HCT116 (cell line): Measurements from ENCODE around the gene POC1B. TPM values are rescaled to one million over a fixed set of nuclear protein-coding genes. Genes with fewer than 3 reads are reported as not detected.
A peak's percentile ranks its signal among the peaks of the same experiment; 100 is the strongest.

ENCODE experiments used
- ATAC-seq: fragments of 200-7000 bp; cut with Tn5 transposase; 2 replicates; pipeline ENCODE4 v1.9.1; 2020; ENCODE audit warnings: mild to moderate bottlenecking, moderate library complexity
- BruUV-seq: library from RNA; stranded (reverse); fragments of 400-500 nt; replicated peaks from 2 replicates; lab custom pipeline; 2021; lab: Mats Ljungman, UMichigan
- CTCF ChIA-PET: fragments of 300-600 bp; sonication (Branson Sonifier 250); formaldehyde crosslinking; loops from one replicate; lab custom pipeline; 2021; ENCODE audit warnings: antibody characterized with exemption; lab: Charles Lee
- POLR2A ChIA-PET: fragments of 300-600, 350-600 bp; sonication (Branson Sonifier 250); formaldehyde crosslinking; loops from one replicate; lab custom pipeline; 2021; ENCODE audit warnings: antibody characterized with exemption; lab: Charles Lee
- RAD21 ChIA-PET, 2 experiments: fragments of 300-600 bp; sonication (Branson Sonifier 250); formaldehyde crosslinking; loops; one replicate each; lab custom pipeline; 2023; ENCODE audit warnings: low total read pairs in 2 of 2; ENCODE audit not compliant: uncharacterized antibody in 2 of 2, unreplicated experiment in 2 of 2, low non-redundant PET in 1 of 2; lab: Charles Lee
- DNase-seq: peaks from one replicate; pipeline ENCODE4 v3.0.0-alpha.2; 2010; ENCODE audit warnings: low read depth, low spot score
- H2AFZ ChIP-seq: fragments of 200-600 bp; shearing (Covaris generic), sonication (generic); 2 replicates; pipeline ENCODE4 v1.6.1; 2017; ENCODE audit warnings: low read depth, mixed run types, mixed read lengths, antibody characterized with exemption, low read length; ENCODE audit not compliant: poor library complexity, severe bottlenecking
- H3K27ac ChIP-seq: 2 replicates; pipeline ENCODE4 v1.5.1; 2012; ENCODE audit warnings: low read depth, low read length
- H3K27me3 ChIP-seq: fragments of 200-600 bp; sonication (generic); 2 replicates; pipeline ENCODE4 v1.6.1; 2016; ENCODE audit warnings: mixed run types, low read length, mixed read lengths; ENCODE audit not compliant: insufficient read depth
- H3K36me3 ChIP-seq, 2 experiments: fragments of 200-500 bp in 1 of 2; fragments of 200-600 bp in 1 of 2; sonication (Bioruptor generic) in 1 of 2; sonication (generic) in 1 of 2; 2 replicates each; pipeline versions ENCODE4 v1.5.1 to v1.6.1; 2014 to 2016; ENCODE audit warnings: low read length in 2 of 2, inconsistent platforms in 1 of 2, mixed read lengths in 1 of 2, mixed run types in 1 of 2; ENCODE audit not compliant: insufficient read depth in 2 of 2, control insufficient read depth in 1 of 2
- H3K4me1 ChIP-seq, 2 experiments: fragments of 200-600 bp in 1 of 2; sonication (generic) in 1 of 2; 2 replicates each; pipeline versions ENCODE4 v1.5.1 to v1.6.1; 2012 to 2017; ENCODE audit warnings: low read length in 2 of 2, inconsistent platforms in 1 of 2, mild to moderate bottlenecking in 1 of 2, mixed read lengths in 1 of 2, mixed run types in 1 of 2, moderate library complexity in 1 of 2; ENCODE audit not compliant: insufficient read depth in 2 of 2, control insufficient read depth in 1 of 2
- H3K4me2 ChIP-seq: fragments of 200-600 bp; sonication (generic); 2 replicates; pipeline ENCODE4 v1.6.1; 2017; ENCODE audit warnings: mixed run types, low read length, mixed read lengths
- H3K4me3 ChIP-seq, 2 experiments: fragments of 200-600 bp in 1 of 2; sonication (generic) in 1 of 2; replicated peaks in 1 of 2; 2 replicates each; pipeline ENCODE4 v1.5.1; 2011 to 2016; ENCODE audit warnings: low read length in 2 of 2, control low read depth in 1 of 2, low read depth in 1 of 2, mild to moderate bottlenecking in 1 of 2, mixed read lengths in 1 of 2, mixed run types in 1 of 2
- H3K79me2 ChIP-seq: fragments of 200-600 bp; sonication (generic); 2 replicates; pipeline ENCODE4 v1.6.1; 2017; ENCODE audit warnings: mild to moderate bottlenecking, mixed run types, low read length, moderate library complexity, mixed read lengths; ENCODE audit not compliant: insufficient read depth
- H3K9ac ChIP-seq: fragments of 200-600 bp; sonication (generic); 2 replicates; pipeline ENCODE4 v1.6.1; 2016; ENCODE audit warnings: low read length, mixed read lengths
- H3K9me2 ChIP-seq: fragments of 200-600 bp; sonication (generic), shearing (Covaris generic); 2 replicates; pipeline ENCODE4 v1.6.1; 2017; ENCODE audit warnings: mixed run types, mild to moderate bottlenecking, moderate library complexity; ENCODE audit not compliant: insufficient read depth
- H3K9me3 ChIP-seq, 2 experiments: fragments of 200-500 bp in 1 of 2; fragments of 200-600 bp in 1 of 2; sonication (Bioruptor generic) in 1 of 2; sonication (generic) in 1 of 2; 2 replicates each; pipeline ENCODE4 v1.6.1; 2014 to 2017; ENCODE audit warnings: low read length in 2 of 2, mixed read lengths in 2 of 2, inconsistent platforms in 1 of 2, low read depth in 1 of 2, mild to moderate bottlenecking in 1 of 2, mixed run types in 1 of 2, moderate library complexity in 1 of 2; ENCODE audit not compliant: control insufficient read depth in 1 of 2, insufficient read depth in 1 of 2
- H4K20me1 ChIP-seq: fragments of 200-600 bp; sonication (generic), shearing (Covaris generic); 2 replicates; pipeline ENCODE4 v1.6.1; 2017; ENCODE audit warnings: mixed run types, mild to moderate bottlenecking, moderate library complexity; ENCODE audit not compliant: insufficient read depth
- CBX3 ChIP-seq: IDR thresholded peaks from 2 replicates; pipeline ENCODE4 v1.6.1; 2012; ENCODE audit warnings: low read depth
- CTCF ChIP-seq, 3 experiments: fragments of 200-600 bp in 1 of 3; sonication (generic) in 1 of 3; IDR thresholded peaks in 2 of 3; conservative IDR thresholded peaks in 1 of 3; 2 replicates each; pipeline ENCODE4 v1.5.1; 2012 to 2017; ENCODE audit warnings: low read depth in 2 of 3, low read length in 2 of 3, antibody characterized with exemption in 1 of 3, borderline replicate concordance in 1 of 3, control low read depth in 1 of 3, mild to moderate bottlenecking in 1 of 3, mixed read lengths in 1 of 3, mixed run types in 1 of 3, moderate library complexity in 1 of 3; ENCODE audit not compliant: insufficient read depth in 1 of 3
- EZH2 ChIP-seq: fragments of 200-600 bp; sonication (generic); IDR thresholded peaks from 2 replicates; pipeline ENCODE4 v1.6.1; 2017; ENCODE audit warnings: antibody characterized with exemption, mixed run types
- RAD21 ChIP-seq: IDR thresholded peaks from 2 replicates; pipeline ENCODE4 v1.6.1; 2012; ENCODE audit warnings: low read depth, mild to moderate bottlenecking
- YY1 ChIP-seq: IDR thresholded peaks from 2 replicates; pipeline ENCODE4 v1.6.1; 2011; ENCODE audit warnings: low read length, low read depth, moderate library complexity, mild to moderate bottlenecking; ENCODE audit not compliant: insufficient replicate concordance; ENCODE audit errors: extremely low read depth
- intact Hi-C: fragments of 100-400 bp; cut with micrococcal nuclease; formaldehyde crosslinking; loops from 2 replicates; pipeline ENCODE4 v1.10.0; 2022
- total RNA-seq: library from RNA; stranded (reverse); gene quantifications from one replicate; pipeline ENCODE4 v1.2.1, GENCODE V29; 2021; ENCODE audit not compliant: unreplicated experiment

POC1B gene
- total RNA-seq, 1 experiment from 2014 or later, result 14.3 TPM

- RAD21 ChIA-PET, result no interaction called here
- no peaks in the 10 kb centered on the region for H3K27me3 ChIP-seq
- H3K4me2 ChIP-seq, result no peak overlapping the region
- POLR2A ChIA-PET, result no interaction called here
- H3K9me2 ChIP-seq, result no peaks in the 10 kb centered on the region
- H3K4me1 ChIP-seq, result no peaks in the 10 kb centered on the region
- H3K4me3 ChIP-seq, result no peak overlapping the region
- ATAC-seq, result no peak
- no peaks in the 10 kb centered on the region for H4K20me1 ChIP-seq
- intact Hi-C loops, result no loop called here
- TF ChIP-seq EZH2 (no peak), CBX3 (no peak), YY1 (no peak)
- no peak overlapping the region for H3K27ac ChIP-seq
- no peak for DNase-seq
- BruUV-seq, result no TSS peak
- no peak overlapping the region for H3K9ac ChIP-seq
- no peaks in the 10 kb centered on the region for H3K79me2 ChIP-seq
- no peak overlapping the region for H2AFZ ChIP-seq
- no peaks in the 10 kb centered on the region for H3K9me3 ChIP-seq
- no peaks in the 10 kb centered on the region for H3K36me3 ChIP-seq
- CTCF ChIA-PET, result no interaction called here
Observed at GRCh38 chr12:89537389-89537788, 11.5 kb upstream of the POC1B start.

GRCh38 chr12:89529738-89530137, 3.9 kb upstream of the POC1B start:
- Histone ChIP-seq H3K9me3 (no peaks in the 10 kb centered on the region), H3K79me2 (no peaks in the 10 kb centered on the region; the same call in 1 of the 2 replicates), H3K4me2 (no peak overlapping the region), H2AFZ (no peak overlapping the region), H3K36me3 (no peaks in the 10 kb centered on the region), H3K9me2 (no peaks in the 10 kb centered on the region), H3K9ac (no peak overlapping the region), H3K27ac (no peak overlapping the region), H3K4me1 (peaks cover 0 to 8% of the 10 kb centered on the region in 2 experiments; a peak in 2 of 4 replicates), H4K20me1 (no peaks in the 10 kb centered on the region), H3K27me3 (no peaks in the 10 kb centered on the region), H3K4me3 (no peak overlapping the region)
- ATAC-seq, result no peak; the same call in 1 of the 2 replicates
- POLR2A ChIA-PET, result no interaction called here
- no peak for DNase-seq
- TF ChIP-seq CTCF (IDR thresholded peaks at IDR 0.05 in 2 of 3, conservative IDR thresholded peaks at IDR 0.05 in 1 of 3; ENCODE audit: borderline replicate concordance in 1 of 3, insufficient read depth in 1 of 3, low read depth in 2 of 3, low read length in 2 of 3) (peak; percentile 67 to 79 (median 70)), CBX3 (no peak), RAD21 (peak; percentile 91)
- RAD21 ChIA-PET, result no interaction called here
- intact Hi-C loops, result loop anchor here (1.0 to 5.0 kb wide), 4 partner anchors 59 to 1417 kb away; partner anchors contain the start of gene DUSP6
- CTCF ChIA-PET, result no interaction called here
- no TSS peak for BruUV-seq
